Keratinocyte (primary cell): Measurements from ENCODE around the gene RIOK1. TPM values are rescaled to one million over a fixed set of nuclear protein-coding genes. Genes with fewer than 3 reads are reported as not detected.

Source experiments
- DNase-seq: peaks from one replicate; pipeline ENCODE4 v3.0.0-alpha.2; 2011; ENCODE audit warnings: low read depth, missing footprints, low spot score
- FAIRE-seq: peaks from 2 replicates; lab custom pipeline; 2011; peaks lifted over from hg19 to GRCh38; lab: Jason Lieb, UNC
- H2AFZ ChIP-seq: 2 replicates; pipeline ENCODE4 v1.6.0; 2012; ENCODE audit warnings: low read length, control low read depth, inconsistent platforms; ENCODE audit not compliant: control insufficient read depth
- H3K27ac ChIP-seq: 2 replicates; pipeline ENCODE4 v1.5.1; 2011; ENCODE audit warnings: low read length; ENCODE audit not compliant: control insufficient read depth, insufficient read depth
- H3K27me3 ChIP-seq: 3 replicates; pipeline ENCODE4 v1.6.0; 2011; ENCODE audit warnings: low read length; ENCODE audit not compliant: control insufficient read depth, insufficient read depth; ENCODE audit errors: extremely low read depth
- H3K36me3 ChIP-seq, 2 experiments: 2 replicates in 1 of 2; 3 replicates in 1 of 2; pipeline ENCODE4 v1.5.1; 2011; ENCODE audit warnings: low read length in 2 of 2, mild to moderate bottlenecking in 1 of 2; ENCODE audit not compliant: control insufficient read depth in 2 of 2, insufficient read depth in 2 of 2; ENCODE audit errors: extremely low read depth in 1 of 2
- H3K4me1 ChIP-seq: 3 replicates; pipeline ENCODE4 v1.5.1; 2011; ENCODE audit warnings: low read length; ENCODE audit not compliant: control insufficient read depth, insufficient read depth; ENCODE audit errors: extremely low read depth
- H3K4me2 ChIP-seq: 3 replicates; pipeline ENCODE4 v1.6.0; 2011; ENCODE audit warnings: low read depth, low read length; ENCODE audit not compliant: control insufficient read depth, insufficient read depth; ENCODE audit errors: extremely low read depth
- H3K4me3 ChIP-seq, 3 experiments: fragments of 200-600 bp in 1 of 3; sonication (generic) in 1 of 3; 2 replicates in 2 of 3; 3 replicates in 1 of 3; pipeline ENCODE4 v1.5.1; 2011 to 2016; ENCODE audit warnings: low read length in 3 of 3, mild to moderate bottlenecking in 3 of 3, control low read depth in 2 of 3, inconsistent platforms in 1 of 3, low read depth in 1 of 3, mixed read lengths in 1 of 3, mixed run types in 1 of 3, moderate library complexity in 1 of 3; ENCODE audit not compliant: control insufficient read depth in 2 of 3, insufficient read depth in 2 of 3; ENCODE audit errors: extremely low read depth in 1 of 3
- H3K79me2 ChIP-seq: 2 replicates; pipeline ENCODE4 v1.6.0; 2012; ENCODE audit warnings: low read length; ENCODE audit not compliant: control insufficient read depth, insufficient read depth
- H3K9ac ChIP-seq: 3 replicates; pipeline ENCODE4 v1.6.0; 2011; ENCODE audit warnings: low read length; ENCODE audit not compliant: control insufficient read depth, insufficient read depth; ENCODE audit errors: extremely low read depth
- H3K9me1 ChIP-seq: 3 replicates; pipeline ENCODE4 v1.6.0; 2011; ENCODE audit warnings: low read length; ENCODE audit not compliant: control insufficient read depth, insufficient read depth; ENCODE audit errors: extremely low read depth
- H3K9me3 ChIP-seq: 2 replicates; pipeline ENCODE4 v1.5.1; 2012; ENCODE audit warnings: low read depth, low read length; ENCODE audit not compliant: control insufficient read depth
- H4K20me1 ChIP-seq: 3 replicates; pipeline ENCODE4 v1.6.0; 2011; ENCODE audit warnings: low read length; ENCODE audit not compliant: control insufficient read depth, insufficient read depth; ENCODE audit errors: extremely low read depth
- CTCF ChIP-seq, 3 experiments: IDR thresholded peaks in 1 of 3; conservative IDR thresholded peaks in 1 of 3; optimal IDR thresholded peaks in 1 of 3; 2 replicates in 2 of 3; 3 replicates in 1 of 3; pipeline versions ENCODE3 to v1.5.1; 2011; ENCODE audit warnings: low read length in 3 of 3, mild to moderate bottlenecking in 3 of 3, moderate library complexity in 2 of 3, control low read depth in 1 of 3, inconsistent platforms in 1 of 3; ENCODE audit not compliant: insufficient read depth in 2 of 3; ENCODE audit errors: extremely low read depth in 1 of 3
- EZH2 ChIP-seq: IDR thresholded peaks from one replicate; pipeline ENCODE4 v1.6.1; 2012; ENCODE audit warnings: inconsistent platforms, mild to moderate bottlenecking, low read length, moderate library complexity
- dilution Hi-C: fragments of 300-500 bp; cut with MboI; formaldehyde crosslinking; loops from one replicate; pipeline ENCODE4 v1.7.0; 2020; ENCODE audit warnings: low sequenced_read_pairs; ENCODE audit not compliant: extremely low pct_ligation_motif_present
- polyA plus RNA-seq, 5 experiments: library from polyadenylated mRNA; depleted of rRNA in 3 of 5; stranded (reverse) in 3 of 5; stranded (forward) in 1 of 5; unstranded in 1 of 5; fragments of >200 nt; gene quantifications; 1 replicate in 1 of 5; 2 replicates in 3 of 5; 3 replicates in 1 of 5; pipeline versions ENCODE4 v1.2.1 to v1.2.3, GENCODE V29; 2011 to 2012; ENCODE audit warnings: missing spikeins in 2 of 5, low read depth in 1 of 5, low replicate concordance in 1 of 5

RIOK1 gene
- polyA plus RNA-seq, 1 donor (not counting 4 experiments of a cell fraction or from before 2014, with no cell fraction given): 11.7 TPM

- Histone ChIP-seq H3K9me3 (no peaks in the 10 kb centered on the region), H3K4me3 (no peak overlapping the region), H3K9me1 (no peaks in the 10 kb centered on the region), H3K4me2 (no peak overlapping the region), H3K4me1 (no peaks in the 10 kb centered on the region), H4K20me1 (no peaks in the 10 kb centered on the region), H2AFZ (no peak overlapping the region), H3K27me3 (no peaks in the 10 kb centered on the region), H3K79me2 (no peaks in the 10 kb centered on the region), H3K36me3 (peaks cover 12 to 25% of the 10 kb centered on the region in 2 experiments), H3K9ac (no peak overlapping the region), H3K27ac (no peak overlapping the region)
- DNase-seq: no peak
- dilution Hi-C loops: loop anchor here (25.0 kb wide), 1 partner anchor 176 kb away; the partner anchor contains the start of gene SNRNP48
- no peak for TF ChIP-seq CTCF (optimal IDR thresholded peaks at IDR 0.05 in 1 of 3, IDR thresholded peaks at IDR 0.05 in 1 of 3, conservative IDR thresholded peaks at IDR 0.05 in 1 of 3; ENCODE audit: extremely low read depth in 1 of 3, insufficient read depth in 2 of 3, low read length in 3 of 3)
- TF ChIP-seq EZH2: no peak
- FAIRE-seq: no peak
Measured at GRCh38 chr6:7411328-7411727, 21.7 kb downstream of the RIOK1 start.

- dilution Hi-C loops: loop anchor here (25.0 kb wide), 1 partner anchor 174 kb away; the partner anchor contains the start of gene SNRNP48
- Histone ChIP-seq H3K4me3 (no peak overlapping the region), H3K36me3 (peaks cover 13 to 25% of the 10 kb centered on the region in 2 experiments), H3K9ac (no peak overlapping the region), H3K27me3 (no peaks in the 10 kb centered on the region), H3K9me1 (no peaks in the 10 kb centered on the region), H3K9me3 (no peaks in the 10 kb centered on the region), H4K20me1 (no peaks in the 10 kb centered on the region), H3K4me2 (no peak overlapping the region), H2AFZ (no peak overlapping the region), H3K4me1 (no peaks in the 10 kb centered on the region), H3K79me2 (no peaks in the 10 kb centered on the region), H3K27ac (no peak overlapping the region)
- FAIRE-seq: no peak
- TF ChIP-seq EZH2 (no peak), CTCF (optimal IDR thresholded peaks at IDR 0.05 in 1 of 3, IDR thresholded peaks at IDR 0.05 in 1 of 3, conservative IDR thresholded peaks at IDR 0.05 in 1 of 3; ENCODE audit: extremely low read depth in 1 of 3, insufficient read depth in 2 of 3, low read length in 3 of 3) (no peak)
- no peak for DNase-seq
Measured at GRCh38 chr6:7413151-7413823, 23.7 kb downstream of the RIOK1 start.
